PFSK-1 (cell line): ENCODE results near the gene CFAP70. TPM values are rescaled to one million over a fixed set of nuclear protein-coding genes. Genes with fewer than 3 reads are reported as not detected.

Experiments used
- FOXP2 ChIP-seq: optimal IDR thresholded peaks from 2 replicates; pipeline ENCODE3; 2011; ENCODE audit warnings: borderline replicate concordance, control low read depth, inconsistent platforms; ENCODE audit not compliant: insufficient read depth; ENCODE audit errors: extremely low read length, extremely low read depth
- POLR2AphosphoS5 ChIP-seq: IDR thresholded peaks from 2 replicates; pipeline ENCODE4 v1.6.1; 2012; ENCODE audit warnings: low read depth, mild to moderate bottlenecking, control low read depth, low read length, moderate library complexity
- REST ChIP-seq, 2 experiments: IDR thresholded peaks; 2 replicates each; pipeline versions ENCODE4 v1.6.1 to v1.8.0; 2011 to 2012; ENCODE audit warnings: low read depth in 2 of 2, low read length in 2 of 2, control low read depth in 1 of 2, inconsistent platforms in 1 of 2, mild to moderate bottlenecking in 1 of 2, moderate library complexity in 1 of 2; ENCODE audit not compliant: insufficient read depth in 1 of 2
- SIN3A ChIP-seq: IDR thresholded peaks from 2 replicates; pipeline ENCODE4 v1.6.1; 2012; ENCODE audit warnings: mild to moderate bottlenecking, low read length, moderate library complexity, borderline replicate concordance; ENCODE audit not compliant: insufficient read depth
- TAF1 ChIP-seq: IDR thresholded peaks from 2 replicates; pipeline ENCODE4 v1.6.1; 2012; ENCODE audit warnings: low read length, control low read depth, borderline replicate concordance; ENCODE audit not compliant: insufficient read depth
- polyA plus RNA-seq: library from polyadenylated mRNA; unstranded; fragments of >200 nt; gene quantifications from one replicate; pipeline ENCODE4 v1.2.1, GENCODE V29; 2012; ENCODE audit warnings: low read depth, missing spikeins; ENCODE audit not compliant: insufficient read length

CFAP70 gene
- polyA plus RNA-seq: not detected

GRCh38 chr10:73358331-73359279, at the start of gene CFAP70:
Gene CFAP70 (minus strand): TSS chr10:73358864. CDS start chr10:73354796, 4,068 bp downstream.
- TF ChIP-seq SIN3A (peak; percentile 83; the same call in 1 of the 2 replicates), TAF1 (peak; percentile 59; the same call in 1 of the 2 replicates), REST (IDR thresholded peaks at IDR 0.05; ENCODE audit: insufficient read depth in 1 of 2, low read depth in 2 of 2, low read length in 2 of 2) (no peak), FOXP2 (no peak), POLR2AphosphoS5 (peak; percentile 90)

GRCh38 chr10:73408061-73408460, 49.4 kb upstream of the CFAP70 start:
- TF ChIP-seq FOXP2: no peak

- TF ChIP-seq SIN3A: no peak
- TF ChIP-seq REST (IDR thresholded peaks at IDR 0.05; ENCODE audit: insufficient read depth in 1 of 2, low read depth in 2 of 2, low read length in 2 of 2): peak in 1 of 2 experiments; percentile 54; a peak in 1 of 4 replicates
Observed at GRCh38 chr10:73407495-73407894, 48.8 kb upstream of the CFAP70 start.

- TF ChIP-seq REST (IDR thresholded peaks at IDR 0.05; ENCODE audit: insufficient read depth in 1 of 2, low read depth in 2 of 2, low read length in 2 of 2) (no peak), FOXP2 (no peak), SIN3A (no peak), TAF1 (no peak), POLR2AphosphoS5 (no peak)
Observed at GRCh38 chr10:73406846-73407245, 48.2 kb upstream of the CFAP70 start.

GRCh38 chr10:73405556-73405955, 46.9 kb upstream of the CFAP70 start:
- TF ChIP-seq TAF1 (no peak), SIN3A (no peak), POLR2AphosphoS5 (no peak), REST (IDR thresholded peaks at IDR 0.05; ENCODE audit: insufficient read depth in 1 of 2, low read depth in 2 of 2, low read length in 2 of 2) (no peak), FOXP2 (no peak)
